HG03469 (cell line): ENCODE data around the gene SH2D3A.
"Not testable (repeated sequence)": the region's sequence is repeated elsewhere in the genome, so short reads cannot be mapped to it uniquely, and the experiment has no call there.

Source experiments
- ATAC-seq: cut with Tn5 transposase; IDR thresholded peaks from one replicate; pipeline ENCODE4 v1.9.1; 2021; ENCODE audit warnings: mild to moderate bottlenecking, moderate library complexity, moderate number of reproducible peaks; ENCODE audit not compliant: unreplicated experiment

The SH2D3A gene

DNA sequence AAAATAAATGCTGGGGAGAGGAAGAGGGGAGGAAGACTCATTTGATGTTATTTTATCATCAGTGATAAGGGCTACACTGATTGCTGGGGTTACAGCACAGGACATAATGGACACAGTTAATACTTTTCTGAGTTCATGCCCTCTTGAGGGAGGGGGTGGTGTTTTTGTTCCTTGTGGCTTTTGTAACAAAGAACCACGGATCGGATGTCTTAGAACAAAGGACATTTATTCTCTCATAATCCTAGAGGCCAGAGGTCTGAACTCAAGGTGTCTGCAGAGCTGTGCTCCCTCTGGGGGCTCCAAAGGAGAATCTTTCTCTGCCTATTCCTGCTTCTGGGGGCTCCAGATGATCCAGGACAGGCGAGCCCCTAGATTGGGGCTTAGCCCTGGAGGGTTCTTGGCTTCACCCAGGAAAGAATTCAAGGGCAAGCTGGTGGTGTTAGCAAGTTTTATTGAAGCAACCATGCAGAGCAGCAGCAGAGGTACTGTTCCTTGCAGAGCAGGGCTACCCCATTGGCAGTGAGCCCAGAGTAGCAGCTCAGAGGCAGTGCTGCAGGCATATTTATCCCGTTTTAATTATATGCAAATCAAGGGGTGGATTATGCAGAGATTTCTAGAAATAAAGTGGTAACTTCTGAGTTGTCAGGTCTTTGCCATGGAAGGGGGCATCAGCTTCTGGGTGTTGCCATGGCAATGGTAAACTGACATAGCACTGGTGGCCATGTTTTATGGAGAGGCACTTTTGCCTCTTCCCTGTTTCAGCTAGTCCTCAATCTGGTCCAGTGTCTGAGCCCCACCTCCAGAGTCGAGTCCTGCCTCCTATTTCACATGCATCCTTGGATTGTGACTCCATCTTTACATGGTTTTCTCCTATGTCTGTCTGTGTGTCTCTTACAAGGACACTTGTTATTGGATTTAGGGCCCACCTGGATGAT, 23.2 kb upstream of the SH2D3A start:
- ATAC-seq = no peak

DNA sequence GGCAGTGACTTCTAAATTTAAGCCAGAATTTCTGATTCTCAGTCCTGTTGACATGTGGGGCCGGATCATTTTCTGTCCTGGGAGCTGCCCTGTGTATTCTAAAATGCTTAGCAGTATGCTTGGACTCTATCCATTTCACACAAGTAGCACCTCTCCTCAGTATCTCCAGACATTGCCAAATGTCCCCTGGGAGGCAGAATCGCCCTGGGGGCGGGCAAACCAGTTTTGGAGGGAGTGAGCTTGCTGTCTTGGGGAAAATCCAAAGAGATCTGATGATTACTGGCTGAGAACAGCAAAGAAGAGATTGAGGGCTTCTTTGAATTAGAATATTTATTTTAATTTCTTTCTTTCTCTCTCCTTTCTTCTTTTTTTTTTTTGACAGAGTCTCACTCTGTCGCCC, 21.7 kb upstream of the SH2D3A start:
- ATAC-seq = no peak

DNA sequence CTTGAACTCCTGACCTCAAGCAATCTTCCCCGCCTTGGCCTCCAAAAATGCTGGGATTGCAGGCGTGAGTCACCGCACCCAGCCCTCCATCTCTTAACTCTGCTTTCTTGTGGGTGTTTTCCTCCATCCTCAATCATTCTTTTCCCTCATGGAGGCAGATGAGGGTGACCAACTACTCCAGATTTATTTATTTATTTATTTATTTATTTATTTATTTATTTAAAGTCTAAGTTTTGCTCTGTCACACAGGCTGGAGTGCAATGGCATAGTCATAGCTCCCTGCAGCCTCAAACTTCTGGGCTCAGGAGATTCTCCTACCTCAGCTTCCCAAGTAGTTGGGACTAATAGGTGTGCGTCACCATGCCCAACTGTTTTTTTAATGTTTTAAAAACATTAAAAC, 20.2 kb upstream of the SH2D3A start:
- ATAC-seq = no peak

DNA sequence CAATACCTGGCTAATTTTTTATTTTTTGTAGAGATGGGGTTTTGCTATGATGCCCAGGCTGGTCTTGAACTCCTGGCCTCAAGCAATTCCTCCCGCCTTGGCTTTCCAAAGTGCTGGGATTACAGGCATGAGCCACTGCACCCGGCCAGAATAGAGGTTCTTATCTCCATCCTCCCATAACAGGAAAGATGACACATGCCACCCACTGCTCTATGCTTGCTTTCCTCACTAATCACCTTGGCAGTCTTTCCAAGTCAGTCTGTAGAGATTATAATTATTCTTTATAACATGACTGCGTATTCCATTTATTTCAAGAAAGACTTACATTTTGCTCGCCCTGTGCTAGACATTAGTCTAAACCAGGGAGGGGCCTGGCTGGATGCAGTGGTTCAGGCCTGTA, 12.0 kb upstream of the SH2D3A start:
- ATAC-seq = no peak

DNA sequence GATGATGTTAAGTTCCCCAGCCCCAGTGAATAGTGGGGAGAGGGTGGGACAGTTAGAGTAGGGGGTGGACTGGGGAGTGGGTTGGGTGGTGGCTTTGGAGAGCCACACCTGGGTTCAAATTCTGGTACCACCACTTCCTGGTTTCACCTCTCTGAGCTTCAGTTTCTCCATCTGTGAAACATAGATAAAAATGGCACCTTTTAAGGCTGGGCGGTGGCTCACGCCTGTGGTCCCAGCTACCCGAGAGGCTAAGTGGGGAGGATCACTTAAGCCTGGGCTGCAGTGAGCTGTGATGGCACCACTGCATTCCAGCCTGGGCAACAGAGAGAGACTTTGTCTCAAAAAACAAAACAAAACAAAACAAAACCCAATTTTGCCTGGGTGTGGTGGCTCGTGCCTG, 11.2 kb upstream of the SH2D3A start:
- no peak for ATAC-seq

DNA sequence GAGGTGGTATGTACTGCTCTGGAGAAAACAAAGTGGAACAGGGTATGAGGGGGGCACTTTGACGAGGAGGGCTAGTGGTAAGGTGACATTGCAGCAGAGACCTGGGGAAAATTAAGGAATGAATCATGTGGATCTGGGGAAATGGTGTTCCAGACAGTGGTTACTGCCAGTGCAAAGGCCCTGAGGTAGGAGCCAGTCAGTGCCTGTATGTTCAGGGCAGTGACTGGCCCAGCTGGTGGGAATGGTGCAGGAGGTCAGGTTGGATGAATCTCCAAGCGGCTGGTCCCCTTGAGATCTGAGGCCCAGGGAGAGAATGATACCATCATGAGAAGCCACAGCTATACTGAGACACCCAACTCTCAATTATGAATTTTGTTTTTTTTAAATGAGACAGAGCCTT, 10.2 kb upstream of the SH2D3A start:
- ATAC-seq = no peak

DNA sequence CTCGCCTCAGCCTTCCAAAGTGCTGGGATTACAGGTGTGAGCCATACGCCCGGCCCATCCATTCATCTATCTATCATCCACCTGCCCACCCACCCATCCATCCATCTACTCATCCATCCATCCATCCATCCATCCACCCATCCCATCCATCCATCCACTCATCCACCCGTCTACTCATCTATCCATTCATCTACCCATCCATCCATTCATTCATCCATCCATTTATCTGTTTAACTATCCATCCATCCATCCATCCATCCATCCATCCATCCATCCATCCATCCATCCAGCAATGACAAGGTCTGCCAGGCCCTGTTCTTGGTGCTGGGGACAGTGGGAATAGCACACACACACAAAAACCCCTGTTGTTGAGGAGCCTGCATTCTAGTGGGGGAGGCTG, 9.8 kb upstream of the SH2D3A start:
- ATAC-seq = no peak

DNA sequence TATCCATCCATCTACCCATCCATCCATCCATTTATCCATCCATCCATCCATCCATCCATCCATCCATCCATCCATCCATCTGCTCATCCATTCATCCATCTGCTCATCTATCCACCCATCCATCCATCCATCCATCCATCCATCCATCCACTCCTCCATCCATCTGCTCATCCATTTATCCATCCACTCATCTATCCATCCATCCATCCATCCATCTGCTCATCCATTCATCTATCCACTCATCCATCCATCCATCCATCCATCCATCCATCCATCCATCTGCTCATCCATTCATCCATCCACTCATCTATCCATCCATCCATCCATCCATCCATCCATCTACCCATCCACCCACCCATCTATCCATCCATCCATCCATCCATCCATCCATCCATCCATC, 8.8 kb upstream of the SH2D3A start:
- ATAC-seq = not testable (repeated sequence)

DNA sequence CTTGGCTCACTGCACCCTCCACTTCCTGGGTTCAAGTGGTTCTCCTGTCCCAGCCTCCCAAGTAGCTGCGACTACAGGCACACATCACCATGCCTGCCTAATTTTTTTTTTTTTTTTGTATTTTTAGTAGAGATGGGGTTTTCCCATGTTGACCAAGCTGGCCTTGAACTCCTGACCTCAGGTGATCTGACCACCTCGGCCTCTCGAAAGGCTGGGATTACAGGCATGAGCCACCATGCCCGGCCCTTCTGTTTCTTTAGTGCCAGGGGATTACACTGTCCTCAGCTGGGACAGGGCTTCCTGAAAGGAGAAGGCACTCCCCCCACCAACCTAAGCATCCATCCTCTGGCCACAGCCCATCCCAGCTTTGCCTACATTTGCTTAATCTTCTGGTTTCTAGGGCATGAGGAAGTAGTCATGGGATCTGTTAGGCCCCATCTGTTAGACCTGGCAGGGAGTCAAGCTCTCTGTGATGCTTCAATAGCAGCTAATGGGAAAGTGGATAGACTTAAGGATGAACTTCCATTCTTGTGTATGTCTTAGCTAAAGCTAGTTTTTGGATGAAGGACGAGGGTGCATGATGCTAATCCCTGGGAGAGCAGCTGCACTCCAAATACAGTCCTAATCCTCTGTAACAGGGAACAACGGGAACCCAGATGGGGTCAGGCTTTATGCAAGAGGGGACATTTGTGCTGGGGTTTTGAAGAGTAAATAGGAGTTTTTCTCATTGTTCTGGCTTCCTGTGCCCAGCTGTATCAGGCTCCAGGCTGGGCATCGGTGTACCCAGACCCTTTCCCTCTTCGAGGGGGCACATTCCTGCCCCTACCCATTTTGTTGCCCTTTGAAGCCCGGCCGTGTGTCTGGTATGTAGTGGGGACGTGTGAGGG, 7.8 kb upstream of the SH2D3A start:
- no peak for ATAC-seq

DNA sequence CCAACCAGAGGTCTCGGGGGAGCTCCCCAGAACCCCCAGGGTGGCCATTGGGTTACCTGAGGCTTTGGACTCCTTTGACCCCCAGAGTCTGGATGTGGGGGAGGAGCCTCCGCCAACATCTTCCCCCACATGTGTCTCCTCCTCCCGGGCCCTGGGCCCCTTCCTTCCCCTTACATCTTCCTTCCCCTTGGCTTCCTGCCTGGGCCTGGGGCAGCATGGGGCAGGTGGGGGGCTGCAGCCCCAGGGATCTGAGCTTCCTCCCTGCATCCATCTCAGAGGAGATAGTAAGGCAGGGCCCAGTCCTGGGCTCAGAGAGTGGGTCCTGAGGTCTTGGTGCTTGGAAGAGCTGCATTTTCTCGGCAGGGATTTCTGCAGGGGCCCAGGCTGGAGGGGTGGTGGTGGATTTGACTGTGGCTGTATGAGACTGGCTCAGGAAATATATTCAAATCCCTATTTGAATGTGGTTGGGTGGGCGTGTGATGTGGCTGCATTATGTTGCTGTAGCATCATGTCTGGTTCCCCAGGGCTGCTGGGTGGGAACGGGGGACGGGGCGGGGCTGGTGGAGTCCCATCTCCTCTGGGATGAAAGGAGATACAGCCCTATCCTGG, 6.2 kb upstream of the SH2D3A start:
- ATAC-seq = no peak

DNA sequence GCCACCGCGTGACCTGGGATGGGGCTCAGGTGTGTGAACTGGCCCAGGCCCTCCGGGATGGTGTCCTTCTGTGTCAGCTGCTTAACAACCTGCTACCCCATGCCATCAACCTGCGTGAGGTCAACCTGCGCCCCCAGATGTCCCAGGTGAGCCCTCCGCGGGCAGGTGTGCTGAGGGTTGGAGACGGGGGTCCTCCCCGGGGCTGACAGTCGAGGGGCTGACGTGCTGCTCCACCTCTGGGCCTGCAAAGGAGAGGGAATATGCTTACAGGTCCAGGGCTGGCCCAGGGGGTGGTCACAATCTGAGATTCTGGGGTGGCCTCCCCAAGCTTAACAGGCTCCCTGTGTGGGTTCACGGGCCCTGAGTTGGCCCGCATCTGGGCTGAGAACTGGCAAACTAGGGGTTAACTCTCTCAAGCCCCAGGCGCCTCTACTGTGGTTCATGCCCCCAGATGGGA, 5.7 kb upstream of the SH2D3A start:
- no peak for ATAC-seq

DNA sequence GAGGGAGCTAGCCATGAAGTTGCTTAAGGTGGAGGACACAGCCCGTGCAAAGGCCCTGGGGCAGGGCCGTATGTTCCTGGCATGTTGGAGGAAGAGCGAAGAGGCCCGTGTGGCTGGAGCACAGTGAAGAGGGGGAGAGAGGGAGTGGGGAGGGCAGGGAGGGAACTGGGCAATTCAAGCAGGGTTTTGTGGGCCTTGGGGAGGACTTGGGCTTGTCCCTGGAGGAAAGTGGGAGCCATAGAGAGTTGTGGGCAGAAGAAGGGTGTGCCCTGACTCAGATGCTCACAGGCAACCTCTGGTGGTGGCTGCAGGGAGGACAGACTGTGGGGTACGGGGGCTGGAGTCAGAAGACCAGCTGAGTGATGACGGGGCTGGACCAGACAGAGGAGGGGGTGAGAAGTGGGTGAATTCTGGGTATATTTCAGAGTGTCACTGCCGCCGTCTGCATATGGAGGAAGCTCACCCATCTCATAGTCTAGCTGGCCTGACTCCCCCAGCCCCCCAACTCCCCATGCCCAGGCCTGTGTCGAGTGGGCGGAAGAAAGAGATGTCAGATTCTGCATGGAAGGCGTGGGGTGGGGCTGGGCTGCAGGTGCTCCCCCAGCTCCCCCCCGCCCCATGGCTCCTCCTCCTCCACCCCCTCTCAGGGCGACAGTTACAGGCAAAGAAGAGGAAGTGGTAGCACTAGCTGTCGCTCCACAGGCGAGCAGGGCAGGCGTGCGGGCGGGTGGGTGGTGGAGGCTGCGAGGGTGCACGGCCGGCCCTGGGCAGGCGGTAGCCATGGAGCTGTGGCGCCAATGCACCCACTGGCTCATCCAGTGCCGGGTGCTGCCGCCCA, 5.0 kb upstream of the SH2D3A start, which contains the start of gene VAV1:
TSS of gene VAV1 (plus strand) at position 681 of the 838 bp plus-strand sequence. CDS start at position 781, 100 bp downstream.
- no peak for ATAC-seq

DNA sequence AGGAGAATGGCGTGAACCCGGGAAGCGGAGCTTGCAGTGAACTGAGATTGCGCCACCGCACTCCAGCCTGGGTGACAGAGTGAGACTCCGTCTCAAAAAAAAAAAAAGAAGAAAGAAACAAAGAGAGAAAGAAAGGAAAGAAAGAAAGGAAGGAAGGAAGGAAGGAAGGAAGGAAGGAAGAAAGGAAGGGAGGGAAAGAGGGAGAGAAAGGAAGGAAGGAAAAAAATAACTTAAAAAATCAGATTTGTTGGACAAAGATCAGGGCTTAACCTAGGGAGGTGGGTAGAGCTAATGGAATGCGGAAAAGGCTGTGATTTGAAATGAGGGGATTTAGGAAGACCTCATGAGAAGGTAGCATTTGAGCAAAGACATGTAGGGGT, 4.4 kb upstream of the SH2D3A start:
- ATAC-seq = not testable (repeated sequence)

DNA sequence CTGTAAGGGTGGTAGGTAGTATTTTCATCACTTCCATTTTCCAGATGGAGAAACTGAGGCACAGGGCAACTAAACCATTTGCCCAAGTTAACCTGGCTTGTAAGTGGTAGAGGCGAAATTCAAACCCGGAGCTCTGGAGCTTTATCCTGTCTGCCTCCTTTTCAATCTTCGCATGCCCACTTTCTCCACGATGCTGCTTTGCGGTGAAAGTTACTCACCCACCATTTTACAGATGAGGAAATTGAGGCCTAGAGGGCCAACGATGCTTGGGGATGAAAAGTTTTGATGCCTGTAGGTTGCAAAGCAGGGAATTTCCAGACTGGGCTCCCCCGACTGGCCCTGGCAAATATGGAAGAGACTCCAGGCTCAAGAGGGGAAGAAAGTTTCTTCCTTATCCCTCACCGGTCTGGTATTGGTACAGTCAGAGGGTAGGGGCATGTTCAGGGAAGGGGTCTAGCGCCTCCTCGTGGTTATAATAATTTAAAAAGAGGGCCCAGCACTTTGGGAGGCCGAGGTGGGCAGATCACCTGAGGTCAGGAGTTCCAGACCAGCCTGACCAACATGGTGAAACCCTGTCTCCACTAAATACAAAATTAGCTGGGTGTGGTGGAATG, 1.9 kb upstream of the SH2D3A start:
- ATAC-seq = no peak

DNA sequence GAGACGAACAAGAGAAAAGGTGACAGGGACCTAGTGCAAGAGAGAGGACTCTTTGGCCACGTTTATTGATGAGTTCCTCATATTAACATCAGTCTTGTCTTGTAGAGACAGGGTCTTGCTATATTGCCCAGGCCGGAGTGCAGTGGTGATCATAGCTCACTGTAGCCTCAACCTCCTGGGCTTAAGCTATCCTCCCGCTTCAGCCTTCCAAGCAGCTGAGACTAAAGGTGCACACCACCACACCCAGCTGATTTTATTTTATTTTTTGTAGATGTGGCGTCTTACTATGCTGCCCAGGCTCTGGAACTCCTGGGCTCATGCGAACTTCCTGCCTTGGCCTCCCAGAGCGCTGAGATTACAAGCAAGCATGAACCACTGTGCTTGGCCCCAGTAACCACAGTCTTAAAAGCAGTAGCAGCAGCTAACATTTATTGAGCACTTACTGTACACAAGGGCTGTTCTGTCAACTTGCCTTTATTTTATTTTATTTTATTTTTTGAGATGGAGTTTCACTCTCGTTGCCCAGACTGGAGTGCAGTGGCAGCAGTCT, 1.1 kb upstream of the SH2D3A start:
- ATAC-seq = no peak

DNA sequence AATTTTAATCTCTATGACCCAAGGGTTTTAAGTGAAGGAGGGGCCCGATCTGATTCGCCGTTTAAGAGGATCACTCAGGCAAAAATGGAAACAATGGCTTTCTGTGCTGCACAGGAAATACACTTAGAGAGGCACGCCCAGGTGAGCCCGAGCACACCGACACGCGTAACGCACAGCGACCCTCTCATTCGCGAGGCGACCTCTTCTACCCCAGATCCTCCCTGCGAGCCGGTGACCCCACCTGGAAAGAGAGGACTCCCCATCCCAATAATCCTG, 216 bp downstream of the SH2D3A start:
- ATAC-seq = no peak

DNA sequence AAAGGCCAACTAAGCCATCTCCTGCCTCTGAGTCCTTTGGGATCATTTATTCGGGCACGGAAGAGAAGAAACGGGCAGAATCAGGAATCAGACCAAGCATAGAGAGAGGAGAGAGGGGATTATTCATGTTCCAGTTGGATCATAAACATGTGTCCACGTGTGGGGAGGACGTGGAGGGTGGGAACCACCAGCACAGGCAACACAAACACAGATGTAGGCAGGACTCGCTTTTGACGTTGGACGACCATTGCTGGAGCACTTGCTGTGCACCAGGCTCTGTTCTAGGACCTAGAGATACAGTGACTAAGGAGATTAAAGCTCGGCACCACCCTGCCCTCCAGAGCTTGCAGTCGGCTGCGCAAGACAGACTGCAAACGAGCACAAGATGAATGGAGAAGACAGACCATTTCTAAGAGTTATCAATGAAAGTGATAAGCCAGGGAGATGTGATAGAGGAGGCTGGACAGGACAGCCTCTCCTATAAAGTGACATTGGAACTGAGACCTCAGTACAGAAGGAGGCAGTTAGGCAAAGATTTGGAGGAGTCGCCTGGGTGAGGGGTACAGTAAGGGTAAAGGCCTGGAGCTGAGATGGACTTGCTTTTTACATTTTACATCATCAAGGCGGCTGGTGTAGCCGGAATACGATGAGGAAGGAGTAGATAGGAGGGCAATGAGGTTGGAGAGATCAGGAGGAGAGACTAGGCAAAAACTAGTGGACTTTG, 716 bp downstream of the SH2D3A start:
- no peak for ATAC-seq

DNA sequence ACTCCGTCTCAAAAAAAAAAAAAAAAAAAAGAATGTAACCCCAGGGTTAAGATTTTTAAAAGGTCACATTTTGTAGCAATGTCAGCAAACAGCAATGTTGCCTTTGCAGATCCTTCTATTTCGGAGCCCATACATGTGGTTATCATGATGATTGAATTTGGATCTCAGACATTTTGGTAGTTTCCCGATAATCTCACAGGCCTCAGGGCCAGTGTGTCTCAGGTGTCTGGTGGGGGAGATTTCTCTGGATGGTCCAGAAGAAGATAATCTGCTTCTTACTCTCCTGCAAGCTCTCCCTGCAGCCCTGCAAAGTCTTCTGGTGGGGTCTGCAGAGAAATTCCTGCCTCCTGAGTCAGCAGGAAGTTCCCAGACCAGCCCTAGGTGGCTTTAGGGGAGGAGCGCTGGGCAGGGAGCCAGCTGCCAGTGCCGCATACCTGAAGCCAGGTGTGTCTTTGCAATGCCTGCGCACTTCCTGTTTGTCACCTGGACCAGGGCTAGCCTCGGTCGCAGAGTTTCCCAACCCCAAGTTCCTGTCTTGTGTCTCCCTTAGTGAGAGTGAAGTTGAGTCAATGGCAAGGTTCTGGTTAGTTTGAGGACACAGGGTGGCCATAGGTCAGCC, 1.4 kb downstream of the SH2D3A start:
- no peak for ATAC-seq
